HG03060 (cell line): Measurements from ENCODE around the gene NPL.
A peak's percentile ranks its signal among the peaks of the same experiment; 100 is the strongest.

Source experiments
- ATAC-seq: cut with Tn5 transposase; IDR thresholded peaks from one replicate; pipeline ENCODE4 v1.9.1; 2021; ENCODE audit warnings: low read depth, moderate number of reproducible peaks; ENCODE audit not compliant: unreplicated experiment

Gene NPL

GRCh38 chr1:182811975-182812722, 22.6 kb downstream of the NPL start:
- no peak for ATAC-seq

GRCh38 chr1:182816863-182817262, 27.3 kb downstream of the NPL start:
- no peak for ATAC-seq

GRCh38 chr1:182817802-182818201, 28.2 kb downstream of the NPL start:
- ATAC-seq, result no peak

GRCh38 chr1:182823220-182823619, 33.6 kb downstream of the NPL start:
- ATAC-seq, result no peak

GRCh38 chr1:182826892-182827291, 37.3 kb downstream of the NPL start:
- ATAC-seq, result no peak

GRCh38 chr1:182829285-182829932, 39.8 kb downstream of the NPL start:
- ATAC-seq, result no peak

GRCh38 chr1:182833271-182833670, 43.7 kb downstream of the NPL start:
- ATAC-seq, result no peak

GRCh38 chr1:182834326-182834725, 44.8 kb downstream of the NPL start:
- ATAC-seq, result no peak

GRCh38 chr1:182835806-182836205, 46.2 kb downstream of the NPL start:
- ATAC-seq, result no peak

- ATAC-seq, result peak; percentile 48
These were observed 49.9 kb downstream of the NPL start, which contains the start of gene DHX9 for GRCh38 chr1:182839209-182840066. TSS of gene DHX9 (plus strand) at chr1:182839347. CDS start at chr1:182842567, 3,220 bp downstream.

GRCh38 chr1:182841368-182841988, 51.9 kb downstream of the NPL start:
- no peak for ATAC-seq

- no peak for ATAC-seq
These were observed 52.7 kb downstream of the NPL start for GRCh38 chr1:182842265-182842664.

GRCh38 chr1:182845379-182845778, 55.8 kb downstream of the NPL start:
- no peak for ATAC-seq

- ATAC-seq, result no peak
These were observed 56.3 kb downstream of the NPL start for GRCh38 chr1:182845894-182846293.

GRCh38 chr1:182847105-182847504, 57.5 kb downstream of the NPL start:
- no peak for ATAC-seq

GRCh38 chr1:182848736-182849135, 59.2 kb downstream of the NPL start:
- no peak for ATAC-seq

GRCh38 chr1:182850319-182850718, 60.7 kb downstream of the NPL start:
- no peak for ATAC-seq

GRCh38 chr1:182851825-182852224, 62.3 kb downstream of the NPL start:
- no peak for ATAC-seq

- no peak for ATAC-seq
These were observed 66.3 kb downstream of the NPL start for GRCh38 chr1:182855911-182856310.

- ATAC-seq, result no peak
These were observed 67.6 kb downstream of the NPL start for GRCh38 chr1:182857212-182857611.

- no peak for ATAC-seq
These were observed 71.1 kb downstream of the NPL start for GRCh38 chr1:182860658-182861057.
